D721Med (cell line): ENCODE data around the gene CFTR.
A peak's percentile ranks its signal among the peaks of the same experiment; 100 is the strongest.

Source experiments
- DNase-seq: peaks from one replicate; pipeline ENCODE4 v3.0.0; 2011; ENCODE audit warnings: low spot score; ENCODE audit not compliant: insufficient read length
- FAIRE-seq: peaks from 2 replicates; lab custom pipeline; 2011; peaks lifted over from hg19 to GRCh38; lab: Jason Lieb, UNC
- TF ChIP-seq, protein P1 (sequence below): IDR thresholded peaks from 2 replicates; pipeline ENCODE4 v1.5.1; 2012; ENCODE audit warnings: mild to moderate bottlenecking, control low read depth; ENCODE audit not compliant: insufficient read depth; ENCODE audit errors: missing control alignments

CFTR gene

DNA sequence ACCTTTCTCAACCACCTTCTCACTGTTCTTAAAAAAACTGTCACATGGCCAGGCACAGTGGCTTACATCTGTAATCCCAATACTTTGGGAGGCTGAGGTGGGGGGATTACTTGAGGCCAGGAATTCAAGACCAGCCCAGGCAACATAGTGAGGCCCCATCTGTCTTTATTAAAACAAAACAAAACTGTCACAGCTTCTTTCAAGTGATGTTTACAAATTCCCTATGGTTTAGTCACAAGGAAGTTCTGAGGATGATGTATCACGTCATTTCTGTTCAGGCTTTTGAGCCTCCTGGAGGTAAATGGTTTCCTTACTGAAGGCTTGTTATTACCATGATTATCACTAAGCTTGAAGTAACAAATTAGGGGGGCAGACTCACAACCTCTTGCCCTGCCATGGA lies 186.2 kb downstream of the CFTR start:
- FAIRE-seq, result no peak
- no peak for DNase-seq
- TF ChIP-seq, protein P1, sequence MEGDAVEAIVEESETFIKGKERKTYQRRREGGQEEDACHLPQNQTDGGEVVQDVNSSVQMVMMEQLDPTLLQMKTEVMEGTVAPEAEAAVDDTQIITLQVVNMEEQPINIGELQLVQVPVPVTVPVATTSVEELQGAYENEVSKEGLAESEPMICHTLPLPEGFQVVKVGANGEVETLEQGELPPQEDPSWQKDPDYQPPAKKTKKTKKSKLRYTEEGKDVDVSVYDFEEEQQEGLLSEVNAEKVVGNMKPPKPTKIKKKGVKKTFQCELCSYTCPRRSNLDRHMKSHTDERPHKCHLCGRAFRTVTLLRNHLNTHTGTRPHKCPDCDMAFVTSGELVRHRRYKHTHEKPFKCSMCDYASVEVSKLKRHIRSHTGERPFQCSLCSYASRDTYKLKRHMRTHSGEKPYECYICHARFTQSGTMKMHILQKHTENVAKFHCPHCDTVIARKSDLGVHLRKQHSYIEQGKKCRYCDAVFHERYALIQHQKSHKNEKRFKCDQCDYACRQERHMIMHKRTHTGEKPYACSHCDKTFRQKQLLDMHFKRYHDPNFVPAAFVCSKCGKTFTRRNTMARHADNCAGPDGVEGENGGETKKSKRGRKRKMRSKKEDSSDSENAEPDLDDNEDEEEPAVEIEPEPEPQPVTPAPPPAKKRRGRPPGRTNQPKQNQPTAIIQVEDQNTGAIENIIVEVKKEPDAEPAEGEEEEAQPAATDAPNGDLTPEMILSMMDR, result no peak

DNA sequence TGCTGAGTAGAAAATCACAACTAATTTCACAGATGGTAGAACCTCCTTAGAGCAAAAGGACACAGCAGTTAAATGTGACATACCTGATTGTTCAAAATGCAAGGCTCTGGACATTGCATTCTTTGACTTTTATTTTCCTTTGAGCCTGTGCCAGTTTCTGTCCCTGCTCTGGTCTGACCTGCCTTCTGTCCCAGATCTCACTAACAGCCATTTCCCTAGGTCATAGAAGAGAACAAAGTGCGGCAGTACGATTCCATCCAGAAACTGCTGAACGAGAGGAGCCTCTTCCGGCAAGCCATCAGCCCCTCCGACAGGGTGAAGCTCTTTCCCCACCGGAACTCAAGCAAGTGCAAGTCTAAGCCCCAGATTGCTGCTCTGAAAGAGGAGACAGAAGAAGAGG lies 186.9 kb downstream of the CFTR start:
- no peak for FAIRE-seq
- TF ChIP-seq, protein P1, result no peak

DNA sequence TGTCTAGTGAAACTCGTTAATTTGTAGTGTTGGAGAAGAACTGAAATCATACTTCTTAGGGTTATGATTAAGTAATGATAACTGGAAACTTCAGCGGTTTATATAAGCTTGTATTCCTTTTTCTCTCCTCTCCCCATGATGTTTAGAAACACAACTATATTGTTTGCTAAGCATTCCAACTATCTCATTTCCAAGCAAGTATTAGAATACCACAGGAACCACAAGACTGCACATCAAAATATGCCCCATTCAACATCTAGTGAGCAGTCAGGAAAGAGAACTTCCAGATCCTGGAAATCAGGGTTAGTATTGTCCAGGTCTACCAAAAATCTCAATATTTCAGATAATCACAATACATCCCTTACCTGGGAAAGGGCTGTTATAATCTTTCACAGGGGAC lies 187.6 kb downstream of the CFTR start:
- TF ChIP-seq, protein P1, result no peak
- DNase-seq, result no peak
- no peak for FAIRE-seq

More for the DNA sequence above, 186.9 kb downstream of the CFTR start:
- DNase-seq, result no peak

- FAIRE-seq (no peak), DNase-seq (no peak)
- TF ChIP-seq, protein P1, result peak; percentile 4
Observed at GRCh38 chr7:117669818-117670217, 190.0 kb downstream of the CFTR start.

GRCh38 chr7:117672453-117672852 lies 192.6 kb downstream of the CFTR start:
- DNase-seq (no peak), FAIRE-seq (no peak)
- TF ChIP-seq, protein P1, result no peak

DNA sequence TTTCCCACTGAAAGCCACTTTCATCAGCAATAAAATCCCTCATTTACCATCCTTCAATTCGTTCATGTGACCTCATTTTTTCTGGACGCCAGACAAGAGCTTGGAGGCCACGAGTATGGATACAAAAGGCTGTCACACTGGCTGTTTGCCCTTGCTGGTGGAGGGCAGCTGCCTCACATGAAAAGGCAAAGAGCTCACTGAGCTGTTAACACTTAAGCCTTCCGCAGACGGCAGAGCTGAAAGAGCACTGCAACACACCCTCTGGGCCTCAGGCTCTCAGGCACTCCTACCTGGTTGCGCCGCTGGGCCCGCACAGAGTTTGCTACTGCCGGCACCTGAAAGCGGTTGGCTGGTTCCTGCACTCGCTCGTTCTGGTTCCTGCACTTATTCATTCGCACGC lies 193.5 kb downstream of the CFTR start:
- FAIRE-seq, result no peak
- no peak for DNase-seq
- TF ChIP-seq, protein P1, result no peak

- FAIRE-seq (no peak), DNase-seq (no peak)
- TF ChIP-seq, protein P1, result peak; percentile 0
Observed at GRCh38 chr7:117673839-117674238, 194.0 kb downstream of the CFTR start.
